ENCODE data around the gene TAF1. TPM values are rescaled to one million over a fixed set of nuclear protein-coding genes. Genes with fewer than 3 reads are reported as not detected.
"Not testable (repeated sequence)": the region's sequence is repeated elsewhere in the genome, so short reads cannot be mapped to it uniquely, and the experiment has no call there.

TAF1 gene
- total and polyA plus RNA-seq, 7 experiments from 2014 or later: 7.1 to 86.7 (median 68.1) TPM

- Mint-ChIP-seq H3K4me3 (no peak overlapping the region), H3K4me1 (peaks cover 0 to 5% (median 0%) of the 10 kb centered on the region in 7 donors), H3K27me3 (no peaks in the 10 kb centered on the region), H3K36me3 (no peaks in the 10 kb centered on the region), H3K27ac (no peak overlapping the region), H3K9me3 (peaks cover 0 to 1% (median 0%) of the 10 kb centered on the region in 11 donors)
- H3K9me3 ChIP-seq (ENCODE audit: control insufficient read depth in 2 of 3, low read length in 3 of 3): no peaks in the 10 kb centered on the region
- intact Hi-C loops (cut with micrococcal nuclease): no loop called here
- no peak overlapping the region for H3K27ac ChIP-seq (ENCODE audit: low read depth, low read length)
- no peaks in the 10 kb centered on the region for H3K27me3 ChIP-seq (ENCODE audit: control insufficient read depth in 2 of 2, insufficient read depth in 2 of 2, low read length in 2 of 2)
- ChIA-PET POLR2A (no interaction called here), CTCF (no interaction called here)
- ATAC-seq (no peak), DNase-seq (no peak)
- no peaks in the 10 kb centered on the region for H3K4me1 ChIP-seq (ENCODE audit: control insufficient read depth in 2 of 2, insufficient read depth in 2 of 2, low read length in 2 of 2)
- H3K36me3 ChIP-seq (ENCODE audit: control insufficient read depth in 2 of 3, insufficient read depth in 3 of 3, low read length in 3 of 3): no peaks in the 10 kb centered on the region
- no peak overlapping the region for H3K4me3 ChIP-seq (ENCODE audit: low read length)
These were observed 138.2 kb downstream of the TAF1 start for GRCh38 chrX:71504346-71504745.

- no peak overlapping the region for H3K4me3 ChIP-seq (ENCODE audit: low read length)
- H3K9me3 Mint-ChIP-seq: peaks cover 0 to 1% (median 0%) of the 10 kb centered on the region in 11 donors
- no peaks in the 10 kb centered on the region for H3K27me3 ChIP-seq (ENCODE audit: control insufficient read depth in 2 of 2, insufficient read depth in 2 of 2, low read length in 2 of 2)
- ChIA-PET CTCF (no interaction called here), POLR2A (interaction anchor here (1.5 kb wide), 1 partner anchor 23 kb away, joined by 6 read pairs; the partner anchor contains the start of gene OGT)
- no peak for DNase-seq
- no peaks in the 10 kb centered on the region for H3K36me3 Mint-ChIP-seq
- peaks cover 0 to 2% (median 0%) of the 10 kb centered on the region in 5 donors for H3K27me3 Mint-ChIP-seq
- no peaks in the 10 kb centered on the region for H3K36me3 ChIP-seq (ENCODE audit: control insufficient read depth in 2 of 3, insufficient read depth in 3 of 3, low read length in 3 of 3)
- no peak overlapping the region for H3K4me3 Mint-ChIP-seq
- H3K4me1 ChIP-seq (ENCODE audit: control insufficient read depth in 2 of 2, insufficient read depth in 2 of 2, low read length in 2 of 2): peaks cover 0 to 3% of the 10 kb centered on the region in 2 donors
- H3K9me3 ChIP-seq (ENCODE audit: control insufficient read depth in 2 of 3, low read length in 3 of 3): no peaks in the 10 kb centered on the region
- H3K4me1 Mint-ChIP-seq: peaks cover 4 to 13% (median 5%) of the 10 kb centered on the region in 7 donors
- no peak overlapping the region for H3K27ac ChIP-seq (ENCODE audit: low read depth, low read length)
- H3K27ac Mint-ChIP-seq: no peak overlapping the region
- intact Hi-C loops (cut with micrococcal nuclease): no loop called here
- no peak for ATAC-seq
These were observed 143.1 kb downstream of the TAF1 start for GRCh38 chrX:71509289-71509688.

DNA sequence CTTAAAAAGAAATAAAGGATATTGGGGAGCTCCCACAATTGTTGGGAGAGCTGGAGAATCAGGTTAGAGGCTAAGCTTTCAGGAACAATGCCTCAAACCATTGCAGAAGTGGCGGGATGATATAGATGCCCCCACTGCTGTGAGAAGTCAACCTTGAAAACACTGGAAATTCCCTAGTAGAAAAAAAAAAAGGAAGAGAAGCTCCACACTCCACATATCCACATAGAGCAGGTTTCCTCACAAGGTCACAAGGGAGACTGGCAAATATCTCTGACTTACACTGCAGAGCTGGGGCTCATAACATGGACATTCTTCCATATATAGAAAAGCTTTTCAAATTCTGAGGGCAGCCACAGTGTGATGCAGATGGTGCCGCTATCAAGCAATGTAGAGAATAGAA lies 144.0 kb downstream of the TAF1 start:
- intact Hi-C loops (cut with micrococcal nuclease): no loop called here
- Mint-ChIP-seq H3K4me3 (no peak overlapping the region), H3K27ac (no peak overlapping the region), H3K4me1 (peaks cover 9 to 18% (median 10%) of the 10 kb centered on the region in 7 donors), H3K27me3 (peaks cover 0 to 2% (median 0%) of the 10 kb centered on the region in 5 donors), H3K9me3 (peaks cover 0 to 1% (median 0%) of the 10 kb centered on the region in 11 donors), H3K36me3 (no peaks in the 10 kb centered on the region)
- POLR2A ChIA-PET: interaction anchor here (1.5 kb wide), 1 partner anchor 23 kb away, joined by 6 read pairs; the partner anchor contains the start of gene OGT
- DNase-seq (no peak), ATAC-seq (no peak)
- CTCF ChIA-PET: no interaction called here
- Histone ChIP-seq H3K9me3 (ENCODE audit: control insufficient read depth in 2 of 3, low read length in 3 of 3) (no peaks in the 10 kb centered on the region), H3K27me3 (ENCODE audit: control insufficient read depth in 2 of 2, insufficient read depth in 2 of 2, low read length in 2 of 2) (no peaks in the 10 kb centered on the region), H3K4me3 (ENCODE audit: low read length) (no peak overlapping the region), H3K36me3 (ENCODE audit: control insufficient read depth in 2 of 3, insufficient read depth in 3 of 3, low read length in 3 of 3) (no peaks in the 10 kb centered on the region), H3K27ac (ENCODE audit: low read depth, low read length) (no peak overlapping the region), H3K4me1 (ENCODE audit: control insufficient read depth in 2 of 2, insufficient read depth in 2 of 2, low read length in 2 of 2) (peaks cover 3 to 6% of the 10 kb centered on the region in 2 donors)

DNA sequence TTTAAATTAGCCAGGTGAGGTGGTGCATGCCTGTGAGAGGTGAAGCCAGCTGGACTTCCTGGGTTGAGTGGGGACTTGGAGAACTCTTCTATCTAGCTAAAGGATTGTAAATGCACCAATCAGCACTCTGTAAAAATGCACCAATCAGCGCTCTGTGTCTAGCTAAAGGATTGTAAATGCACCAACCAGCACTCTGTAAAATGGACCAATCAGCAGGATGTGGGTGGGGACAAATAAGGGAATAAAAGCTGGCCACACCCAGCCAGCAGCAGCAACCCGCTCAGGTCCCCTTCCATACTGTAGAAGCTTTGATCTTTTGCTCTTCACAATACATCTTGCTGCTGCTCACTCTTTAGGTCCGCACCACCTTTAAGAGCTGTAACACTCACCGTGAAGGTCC lies 147.6 kb downstream of the TAF1 start:
- Mint-ChIP-seq H3K27ac (peak overlapping the region in 2 of 9 donors; percentile 23 to 65), H3K4me3 (peak overlapping the region in 1 of 10 donors; percentile 22), H3K4me1 (peaks cover 9 to 18% (median 10%) of the 10 kb centered on the region in 7 donors)
- H3K9me3 Mint-ChIP-seq; H3K27me3 Mint-ChIP-seq; H3K9me3 ChIP-seq (ENCODE audit: control insufficient read depth in 2 of 3, low read length in 3 of 3); DNase-seq; H3K4me3 ChIP-seq (ENCODE audit: low read length); H3K27ac ChIP-seq (ENCODE audit: low read depth, low read length); H3K36me3 Mint-ChIP-seq; H3K4me1 ChIP-seq (ENCODE audit: control insufficient read depth in 2 of 2, insufficient read depth in 2 of 2, low read length in 2 of 2); H3K27me3 ChIP-seq (ENCODE audit: control insufficient read depth in 2 of 2, insufficient read depth in 2 of 2, low read length in 2 of 2); POLR2A ChIA-PET; ATAC-seq; H3K36me3 ChIP-seq (ENCODE audit: control insufficient read depth in 2 of 3, insufficient read depth in 3 of 3, low read length in 3 of 3): not testable (repeated sequence)
- intact Hi-C loops (cut with micrococcal nuclease): loop anchor here (2.0 kb wide), 2 partner anchors 19 to 21 kb away; partner anchors contain the start of gene OGT (in 2 of the 2)
- CTCF ChIA-PET: interaction anchor here (0.6 to 1.2 kb wide), 4 partner anchors 20 to 119 kb away, joined by 3 to 5 read pairs (median 4); no protein-coding TSS in a partner anchor

DNA sequence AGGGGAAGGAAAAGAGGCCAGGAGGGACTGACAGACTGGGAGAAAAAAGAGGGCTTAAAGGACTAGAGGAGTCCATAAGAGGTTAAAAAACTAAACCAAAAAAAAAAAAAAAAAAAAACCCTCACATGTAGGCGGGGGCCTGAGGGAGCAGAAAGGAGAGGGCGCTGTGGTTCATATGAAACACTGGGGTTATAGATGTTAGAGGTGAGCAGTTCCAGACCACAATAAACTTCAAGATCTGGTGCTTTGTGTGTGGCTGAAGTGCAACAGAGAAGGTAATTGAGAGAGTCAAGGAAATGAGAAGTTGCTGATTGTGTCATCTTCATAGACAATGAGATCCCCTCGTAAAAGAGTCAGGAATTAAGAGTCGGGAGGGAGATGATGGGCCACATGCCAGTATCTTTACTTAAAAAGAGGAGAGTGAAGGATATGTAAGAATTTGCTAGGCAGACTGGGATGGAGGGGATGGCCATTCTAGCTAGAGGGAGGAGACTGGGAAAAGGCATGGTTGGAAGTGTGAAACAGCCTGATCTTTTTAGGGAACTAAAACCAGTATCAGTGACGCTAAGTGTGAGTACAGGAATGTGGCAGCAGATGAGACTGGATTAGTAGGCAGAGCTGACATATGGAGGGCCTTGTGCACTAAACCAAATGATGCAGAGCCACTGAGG lies 148.3 kb downstream of the TAF1 start:
- ChIA-PET POLR2A (interaction anchor here (0.6 to 1.5 kb wide), 5 partner anchors 15 to 28 kb away, joined by 3 to 6 read pairs (median 3); partner anchors contain the start of gene OGT), CTCF (interaction anchor here (0.7 kb wide), 3 partner anchors 19 to 118 kb away, joined by 3 to 5 read pairs (median 3); no protein-coding TSS in a partner anchor)
- no peaks in the 10 kb centered on the region for H3K27me3 ChIP-seq (ENCODE audit: control insufficient read depth in 2 of 2, insufficient read depth in 2 of 2, low read length in 2 of 2)
- Mint-ChIP-seq H3K4me1 (peaks cover 5 to 18% (median 10%) of the 10 kb centered on the region in 7 donors), H3K27ac (peak overlapping the region in 6 of 9 donors; percentile 17 to 76 (median 34)), H3K27me3 (peaks cover 0 to 2% (median 0%) of the 10 kb centered on the region in 5 donors), H3K36me3 (no peaks in the 10 kb centered on the region), H3K9me3 (peaks cover 0 to 2% (median 0%) of the 10 kb centered on the region in 11 donors), H3K4me3 (peak overlapping the region in 2 of 10 donors; percentile 24 to 26)
- H3K9me3 ChIP-seq (ENCODE audit: control insufficient read depth in 2 of 3, low read length in 3 of 3): no peaks in the 10 kb centered on the region
- H3K36me3 ChIP-seq (ENCODE audit: control insufficient read depth in 2 of 3, insufficient read depth in 3 of 3, low read length in 3 of 3): no peaks in the 10 kb centered on the region
- H3K4me1 ChIP-seq (ENCODE audit: control insufficient read depth in 2 of 2, insufficient read depth in 2 of 2, low read length in 2 of 2): peaks cover 3 to 6% of the 10 kb centered on the region in 2 donors
- ATAC-seq (peak; percentile 91), DNase-seq (peak in 7 of 9 donors; percentile 28 to 57 (median 36))
- no peak overlapping the region for H3K4me3 ChIP-seq (ENCODE audit: low read length)
- H3K27ac ChIP-seq (ENCODE audit: low read depth, low read length): no peak overlapping the region
- intact Hi-C loops (cut with micrococcal nuclease): loop anchor here (2.0 kb wide), 2 partner anchors 18 to 22 kb away; partner anchors contain the start of gene OGT (in 2 of the 2)

DNA sequence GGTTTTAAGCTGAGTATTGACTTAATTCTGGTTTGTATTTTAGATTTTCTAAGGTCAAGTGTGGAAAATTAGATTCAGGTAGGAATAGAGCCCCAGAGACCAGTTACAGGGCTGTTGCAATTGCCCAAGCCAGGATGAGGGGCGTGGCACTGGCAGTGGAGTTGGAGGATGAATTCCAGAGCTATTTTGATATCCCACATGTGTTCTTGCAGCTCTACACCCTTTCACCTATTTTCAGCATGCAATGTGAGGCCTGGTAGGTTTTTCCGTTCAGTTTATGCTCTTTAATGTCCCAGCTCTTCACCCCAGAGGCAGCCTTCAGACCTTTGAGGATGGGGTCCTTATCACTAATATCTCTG lies 148.9 kb downstream of the TAF1 start:
- intact Hi-C loops (cut with micrococcal nuclease): loop anchor here (2.0 kb wide), 2 partner anchors 18 to 22 kb away; partner anchors contain the start of gene OGT (in 2 of the 2)
- Histone ChIP-seq H3K27me3 (ENCODE audit: control insufficient read depth in 2 of 2, insufficient read depth in 2 of 2, low read length in 2 of 2) (no peaks in the 10 kb centered on the region), H3K4me1 (ENCODE audit: control insufficient read depth in 2 of 2, insufficient read depth in 2 of 2, low read length in 2 of 2) (peaks cover 3 to 6% of the 10 kb centered on the region in 2 donors), H3K4me3 (ENCODE audit: low read length) (no peak overlapping the region), H3K36me3 (ENCODE audit: control insufficient read depth in 2 of 3, insufficient read depth in 3 of 3, low read length in 3 of 3) (no peaks in the 10 kb centered on the region), H3K27ac (ENCODE audit: low read depth, low read length) (no peak overlapping the region), H3K9me3 (ENCODE audit: control insufficient read depth in 2 of 3, low read length in 3 of 3) (no peaks in the 10 kb centered on the region)
- Mint-ChIP-seq H3K36me3 (no peaks in the 10 kb centered on the region), H3K27me3 (peaks cover 0 to 2% (median 0%) of the 10 kb centered on the region in 5 donors), H3K4me1 (peaks cover 5 to 18% (median 10%) of the 10 kb centered on the region in 7 donors), H3K27ac (peak overlapping the region in 2 of 9 donors; percentile 16 to 17), H3K4me3 (no peak overlapping the region), H3K9me3 (peaks cover 0 to 2% (median 0%) of the 10 kb centered on the region in 11 donors)
- ChIA-PET CTCF (interaction anchor here (0.5 to 0.7 kb wide), 2 partner anchors 19 to 748 kb away, joined by 3 read pairs; no protein-coding TSS in a partner anchor), POLR2A (interaction anchor here (0.6 to 1.5 kb wide), 5 partner anchors 15 to 27 kb away, joined by 3 to 6 read pairs (median 3); partner anchors contain the start of gene OGT)
- ATAC-seq (no peak), DNase-seq (no peak)

Measured in naive thymus-derived CD4-positive, alpha-beta T cell (primary cell).